ENCODE data around the gene KRTAP10-4.

The KRTAP10-4 gene

GRCh38 chr21:44528634-44528995 is 44.9 kb upstream of the KRTAP10-4 start:
- no peak for TF ChIP-seq CTCF (conservative IDR thresholded peaks at IDR 0.05; ENCODE audit: low read length)
- no peak for DNase-seq (ENCODE audit: low read depth)
- H3K4me3 ChIP-seq (ENCODE audit: low read length), result no peak overlapping the region

GRCh38 chr21:44529011-44529421 is 44.5 kb upstream of the KRTAP10-4 start:
- no peak overlapping the region for H3K4me3 ChIP-seq (ENCODE audit: low read length)
- DNase-seq (ENCODE audit: low read depth), result no peak
- TF ChIP-seq CTCF (conservative IDR thresholded peaks at IDR 0.05; ENCODE audit: low read length), result no peak

- no peak overlapping the region for H3K4me3 ChIP-seq (ENCODE audit: low read length)
- no peak for DNase-seq (ENCODE audit: low read depth)
- TF ChIP-seq CTCF (conservative IDR thresholded peaks at IDR 0.05; ENCODE audit: low read length), result no peak
These were observed 43.9 kb upstream of the KRTAP10-4 start for GRCh38 chr21:44529503-44530125.

- DNase-seq (ENCODE audit: low read depth), result no peak
- H3K4me3 ChIP-seq (ENCODE audit: low read length), result no peak overlapping the region
- no peak for TF ChIP-seq CTCF (conservative IDR thresholded peaks at IDR 0.05; ENCODE audit: low read length)
These were observed 43.2 kb upstream of the KRTAP10-4 start for GRCh38 chr21:44530221-44530902.

- no peak overlapping the region for H3K4me3 ChIP-seq (ENCODE audit: low read length)
- TF ChIP-seq CTCF (conservative IDR thresholded peaks at IDR 0.05; ENCODE audit: low read length), result no peak
These were observed 42.5 kb upstream of the KRTAP10-4 start for GRCh38 chr21:44530903-44531605.

GRCh38 chr21:44531606-44532564 is 41.6 kb upstream of the KRTAP10-4 start:
- H3K4me3 ChIP-seq (ENCODE audit: low read length), result no peak overlapping the region
- no peak for TF ChIP-seq CTCF (conservative IDR thresholded peaks at IDR 0.05; ENCODE audit: low read length)
- no peak for DNase-seq (ENCODE audit: low read depth)

More at GRCh38 chr21:44530903-44531605, 42.5 kb upstream of the KRTAP10-4 start:
- DNase-seq (ENCODE audit: low read depth), result no peak

All from AG10803 (cell line).